Pulmonary artery endothelial cell (primary cell): ENCODE data around the gene CC2D2A. TPM values are rescaled to one million over a fixed set of nuclear protein-coding genes. Genes with fewer than 3 reads are reported as not detected.

Source experiments
- DNase-seq: peaks from one replicate; pipeline ENCODE4 v3.0.0-alpha.2; 2011; ENCODE audit warnings: low read depth, low spot score
- total RNA-seq: library from RNA; depleted of rRNA; stranded (reverse); fragments of >200 nt; gene quantifications from 2 replicates; pipeline ENCODE4 v1.2.3, GENCODE V29; 2014

The CC2D2A gene
- total RNA-seq = 12.3 and 13.2 TPM in 2 replicates

DNA sequence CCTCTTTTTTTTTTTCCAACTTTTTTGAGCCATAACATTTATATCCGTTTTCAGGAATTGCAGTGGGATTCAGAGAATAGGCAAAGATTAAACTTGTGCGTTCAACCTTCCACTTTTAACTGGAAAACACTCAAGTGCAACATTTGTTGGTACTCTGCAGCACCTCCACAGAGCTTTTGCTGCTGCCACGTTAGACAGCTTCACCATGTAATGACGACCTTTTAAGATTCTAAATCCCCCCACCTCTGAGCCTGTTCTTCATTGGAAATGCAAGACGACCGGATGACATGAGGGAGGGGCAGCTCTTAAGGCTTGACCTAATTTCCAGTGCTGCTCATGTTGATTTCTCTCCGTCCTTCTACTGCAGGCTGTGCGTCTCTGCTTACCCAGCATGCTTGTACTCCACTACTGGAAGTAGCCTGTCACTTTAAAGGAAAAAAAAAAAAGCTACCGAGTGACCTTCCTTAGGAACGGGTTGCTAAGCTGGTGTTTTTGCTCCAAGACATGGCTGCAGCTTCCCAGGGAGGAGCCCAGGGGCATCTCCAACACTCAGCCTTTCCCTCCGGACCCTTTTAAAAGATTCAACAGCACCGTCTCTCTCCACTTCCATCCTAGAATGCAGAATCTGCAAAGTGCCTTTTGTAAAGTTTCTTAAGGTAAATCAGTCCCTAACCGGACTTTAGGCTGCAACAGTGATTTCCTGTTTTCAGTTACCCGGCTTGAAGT, at the start of gene CC2D2A:
TSS of gene CC2D2A (plus strand) at position 481 of the 726 bp plus-strand sequence. CDS start 6,051 bp downstream, outside the sequence.
- no peak for DNase-seq

- no peak for DNase-seq
Observed at GRCh38 chr4:15420642-15421041, 49.0 kb upstream of the CC2D2A start.

DNA sequence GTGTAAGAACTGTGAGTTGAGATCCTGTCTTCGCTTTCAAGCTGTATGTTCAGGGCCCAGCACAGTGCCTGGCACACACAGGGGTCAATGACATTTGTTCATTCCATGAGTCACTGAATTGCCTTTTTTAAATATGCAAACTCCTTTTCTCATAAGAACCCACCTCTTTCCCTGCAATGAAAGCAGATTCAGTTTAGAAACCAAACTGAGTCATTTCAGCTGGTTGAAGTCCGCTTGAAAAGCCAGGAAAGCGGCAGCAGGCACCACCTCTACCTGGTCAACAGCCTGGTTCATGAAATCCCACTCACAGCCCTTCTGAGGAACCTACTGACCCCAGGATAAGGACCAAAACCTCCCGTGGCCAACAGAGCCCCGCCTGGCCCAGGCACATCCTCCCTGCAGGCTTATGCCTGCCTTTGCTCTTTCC, 46.4 kb upstream of the CC2D2A start:
- DNase-seq = no peak

DNA sequence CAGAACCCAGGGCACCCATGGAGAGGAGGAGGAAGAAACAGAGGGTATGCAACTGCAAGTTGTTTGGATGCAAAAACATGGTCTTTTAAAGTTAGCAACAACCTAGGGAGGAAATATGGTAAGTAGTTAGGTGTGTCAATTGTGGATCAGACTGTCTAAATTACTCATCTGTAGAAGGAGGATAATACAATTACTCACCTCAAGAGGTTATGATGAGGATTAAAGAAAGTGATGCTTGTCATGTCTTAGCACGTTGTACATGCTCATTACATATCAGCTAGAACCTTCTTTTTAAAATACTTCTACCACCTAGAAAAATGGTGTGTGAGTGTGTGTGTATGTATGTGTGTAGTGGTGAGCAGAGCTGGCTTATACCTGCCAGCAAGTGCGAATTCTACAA, 44.2 kb upstream of the CC2D2A start:
- no peak for DNase-seq

GRCh38 chr4:15427161-15427560, 42.5 kb upstream of the CC2D2A start:
- DNase-seq = no peak

- no peak for DNase-seq
Observed at GRCh38 chr4:15427701-15428100, 42.0 kb upstream of the CC2D2A start, which contains the start of gene C1QTNF7. Gene C1QTNF7, plus strand, starts transcription at chr4:15428033. Its CDS starts 7,711 bp downstream, at chr4:15435744.

DNA sequence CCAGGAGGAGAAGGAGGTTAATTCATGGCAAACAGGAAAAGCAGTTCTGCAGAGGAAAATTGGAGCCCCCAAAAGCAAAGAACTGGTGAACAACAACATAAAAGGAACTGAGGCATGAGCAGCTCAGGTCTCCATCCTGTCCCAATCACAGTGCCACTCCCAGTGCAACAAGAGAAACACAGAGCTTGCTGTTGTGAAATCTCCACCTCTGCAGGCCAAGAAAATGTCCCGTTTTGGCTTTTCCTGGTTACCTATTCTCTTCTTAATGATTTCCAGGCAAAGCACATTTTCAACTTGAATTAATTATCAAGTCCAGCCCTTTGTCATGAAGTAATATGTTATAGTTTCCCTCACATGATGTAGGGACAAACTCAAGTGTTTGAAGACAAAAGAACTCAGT, 41.1 kb upstream of the CC2D2A start:
- DNase-seq = no peak

DNA sequence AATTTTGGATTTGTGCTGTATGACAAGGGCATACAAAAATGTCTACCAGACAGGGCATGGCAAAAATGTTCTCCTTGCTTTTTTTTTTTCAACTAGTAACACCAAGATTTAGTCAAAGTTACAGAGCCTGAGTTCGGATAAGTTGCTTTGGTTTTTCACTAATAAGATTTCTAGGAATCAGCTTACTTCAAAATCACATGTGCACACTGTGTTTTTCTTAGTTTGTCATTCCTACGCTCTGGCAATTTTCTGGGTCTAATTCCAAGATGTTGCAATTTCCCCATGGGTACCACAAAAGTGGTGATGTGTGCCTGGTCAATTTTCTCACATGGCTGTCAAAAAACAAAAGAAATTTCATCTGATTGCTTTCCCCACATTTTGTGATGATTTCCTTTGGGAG, 35.6 kb upstream of the CC2D2A start:
- no peak for DNase-seq

- no peak for DNase-seq
Observed at GRCh38 chr4:15434676-15435075, 35.0 kb upstream of the CC2D2A start.

- DNase-seq = no peak
Observed at GRCh38 chr4:15436513-15436912, 33.2 kb upstream of the CC2D2A start.

DNA sequence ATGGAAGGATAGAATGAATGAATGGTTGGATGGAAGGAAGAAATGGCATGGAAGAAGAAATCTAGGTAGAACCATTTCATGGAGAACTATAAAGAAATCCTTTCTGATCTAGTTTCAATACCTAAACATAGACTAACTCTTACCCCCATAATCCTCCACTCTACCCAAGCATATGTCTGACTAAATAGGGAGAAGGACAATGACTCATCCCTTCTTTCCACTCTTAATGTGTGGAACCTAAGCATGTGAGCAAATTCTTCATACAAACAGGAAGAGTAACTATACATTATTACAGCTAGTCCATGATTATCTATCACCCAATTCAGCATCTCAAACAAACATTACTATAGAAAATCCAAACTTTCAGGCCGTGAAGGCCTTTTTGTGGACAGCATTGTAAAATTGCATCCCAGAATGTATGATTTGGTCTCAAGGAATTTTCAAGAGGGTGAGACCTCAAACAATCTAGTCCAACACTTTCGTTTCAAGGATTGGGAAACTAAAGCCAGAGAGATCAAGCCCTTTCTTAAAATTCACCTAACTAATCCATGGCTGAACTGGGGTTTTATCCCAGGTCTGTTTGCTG, 30.6 kb upstream of the CC2D2A start:
- no peak for DNase-seq

DNA sequence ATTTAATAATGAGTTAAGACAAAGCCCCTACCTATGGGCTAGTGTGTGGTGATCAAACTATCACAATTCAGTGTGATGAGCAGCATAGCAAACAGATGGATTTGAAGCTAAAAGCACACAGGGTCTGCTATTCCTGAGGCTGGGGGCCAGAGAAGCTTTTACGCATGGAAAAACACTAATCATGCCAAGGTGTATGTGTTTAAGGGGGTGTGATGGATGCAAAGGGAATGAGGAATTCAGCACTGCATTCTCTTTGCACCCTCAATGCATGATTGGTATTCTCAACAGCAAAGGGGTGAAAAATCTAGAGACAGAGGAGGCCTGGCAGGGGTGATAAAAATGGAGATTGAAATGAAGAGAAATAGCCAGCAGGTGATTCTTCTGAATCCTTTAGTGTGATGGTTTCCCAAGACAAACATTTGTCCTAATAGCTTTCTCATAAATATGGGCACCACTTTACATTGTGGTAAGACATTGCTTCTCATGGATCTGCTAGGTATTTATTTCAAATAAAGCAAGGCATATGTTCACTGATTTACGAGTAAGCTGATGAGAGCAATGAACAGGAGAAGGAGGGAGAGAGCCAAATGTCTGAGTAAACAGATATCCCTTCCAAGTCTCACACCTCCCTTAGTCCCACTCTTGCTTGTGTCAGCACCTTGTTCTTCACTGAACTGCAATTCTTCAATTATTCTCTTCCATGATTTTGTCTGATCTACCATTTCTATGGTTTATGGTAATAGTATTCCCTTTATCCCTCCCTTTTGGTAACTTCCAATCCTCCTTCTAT, 26.1 kb upstream of the CC2D2A start:
- no peak for DNase-seq

GRCh38 chr4:15444276-15444675, 25.4 kb upstream of the CC2D2A start:
- DNase-seq = no peak

- no peak for DNase-seq
Observed at GRCh38 chr4:15444879-15445547, 24.7 kb upstream of the CC2D2A start.

- DNase-seq = no peak
Observed at GRCh38 chr4:15451181-15451865, 18.4 kb upstream of the CC2D2A start.

GRCh38 chr4:15451866-15452765, 17.6 kb upstream of the CC2D2A start:
- DNase-seq = no peak

DNA sequence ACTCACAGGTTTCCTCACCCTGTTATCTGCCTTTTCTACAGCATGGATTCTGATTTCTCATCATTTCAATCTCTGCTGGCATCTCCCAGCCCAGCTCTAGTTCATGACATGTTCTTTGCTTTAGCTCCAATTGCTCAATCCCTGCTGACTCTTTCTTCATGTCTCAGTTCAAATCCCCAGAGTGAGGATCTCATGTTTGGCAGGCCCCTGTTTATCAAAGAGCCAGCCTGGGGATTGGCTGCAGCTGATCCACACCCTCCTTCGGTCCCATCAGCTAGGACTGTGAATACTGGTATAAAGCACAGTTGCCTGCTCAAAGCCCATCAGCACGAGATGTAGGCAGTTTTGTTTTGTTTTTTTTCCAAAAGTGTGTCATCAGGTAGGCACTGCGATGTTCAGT, 14.4 kb upstream of the CC2D2A start:
- DNase-seq = no peak

GRCh38 chr4:15457406-15458201, 12.1 kb upstream of the CC2D2A start:
- DNase-seq = no peak

DNA sequence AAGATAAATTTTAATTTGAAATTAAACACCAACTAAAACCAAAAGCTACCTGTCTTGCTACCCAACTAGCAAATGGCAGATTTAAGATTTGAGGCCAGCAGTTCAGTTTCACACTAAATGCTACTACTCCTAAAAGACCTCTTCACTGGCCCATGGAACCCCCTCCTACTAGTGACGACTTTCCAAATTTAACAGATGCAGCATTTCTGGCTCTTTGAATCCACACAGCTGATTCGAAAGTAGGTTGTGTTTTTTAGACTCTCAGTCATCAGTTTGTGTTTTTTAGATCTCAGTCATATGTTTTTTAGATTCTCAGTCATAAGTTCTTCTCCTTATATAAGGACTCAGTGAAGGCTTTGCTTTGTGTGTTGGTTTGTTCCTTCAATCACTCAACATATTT, 11.1 kb upstream of the CC2D2A start:
- DNase-seq = no peak
